Right lung (tissue), 10 donors: ENCODE results near the gene CAMKK2. TPM values are rescaled to one million over a fixed set of nuclear protein-coding genes. Genes with fewer than 3 reads are reported as not detected.
"Not testable (repeated sequence)": the region's sequence is repeated elsewhere in the genome, so short reads cannot be mapped to it uniquely, and the experiment has no call there.

ENCODE experiments used
- DNase-seq, 2 donors: peaks; one replicate each; pipeline ENCODE4 v3.0.0-alpha.2; 2013
- long read RNA-seq, 8 donors: transcript quantifications; one replicate each; lab custom pipeline, GENCODE V29; 2026
- polyA plus RNA-seq, 5 donors: library from polyadenylated mRNA; unstranded; fragments of 120-200 nt; gene quantifications; one replicate each; pipeline versions ENCODE4 v1.2.1 to v1.2.3, GENCODE V29; 2013; ENCODE audit warnings: inconsistent platforms in 1 of 5, low replicate concordance in 1 of 5; ENCODE audit not compliant: insufficient read length in 5 of 5, insufficient read depth in 1 of 5

Gene CAMKK2
- 10 to 100 TPM; 33.8 to 45.1 (median 39.5) TPM for polyA plus RNA-seq
- long read RNA-seq, donor 1, partial matches to known transcripts: 0 of 2 reads
- long read RNA-seq, donor 1, other reads (novel, unspliced or antisense): 0 of 2 reads
- long read RNA-seq, donor 2, partial matches to known transcripts: 0 of 1 reads
- long read RNA-seq, donor 2, other reads (novel, unspliced or antisense): 0 of 1 reads
- long read RNA-seq, donor 3, partial matches to known transcripts: 0 of 2 reads
- long read RNA-seq, donor 3, other reads (novel, unspliced or antisense): 0 of 2 reads
- long read RNA-seq, donor 4, partial matches to known transcripts: 0 of 1 reads
- long read RNA-seq, donor 4, other reads (novel, unspliced or antisense): 0 of 1 reads
- long read RNA-seq, donor 5, transcript CAMKK2-208 (16 exons, 2,006 nt): major isoform, 5 of 5 reads
- long read RNA-seq, donor 5, partial matches to known transcripts: 0 of 5 reads
- long read RNA-seq, donor 5, other reads (novel, unspliced or antisense): 0 of 5 reads
- long read RNA-seq, donor 6, partial matches to known transcripts: 0 of 2 reads
- long read RNA-seq, donor 6, other reads (novel, unspliced or antisense): 0 of 2 reads
- long read RNA-seq, donor 7, partial matches to known transcripts: 0 of 3 reads
- long read RNA-seq, donor 7, other reads (novel, unspliced or antisense): 0 of 3 reads
- long read RNA-seq, donor 8, partial matches to known transcripts: 0 of 3 reads
- long read RNA-seq, donor 8, other reads (novel, unspliced or antisense): 0 of 3 reads

DNA sequence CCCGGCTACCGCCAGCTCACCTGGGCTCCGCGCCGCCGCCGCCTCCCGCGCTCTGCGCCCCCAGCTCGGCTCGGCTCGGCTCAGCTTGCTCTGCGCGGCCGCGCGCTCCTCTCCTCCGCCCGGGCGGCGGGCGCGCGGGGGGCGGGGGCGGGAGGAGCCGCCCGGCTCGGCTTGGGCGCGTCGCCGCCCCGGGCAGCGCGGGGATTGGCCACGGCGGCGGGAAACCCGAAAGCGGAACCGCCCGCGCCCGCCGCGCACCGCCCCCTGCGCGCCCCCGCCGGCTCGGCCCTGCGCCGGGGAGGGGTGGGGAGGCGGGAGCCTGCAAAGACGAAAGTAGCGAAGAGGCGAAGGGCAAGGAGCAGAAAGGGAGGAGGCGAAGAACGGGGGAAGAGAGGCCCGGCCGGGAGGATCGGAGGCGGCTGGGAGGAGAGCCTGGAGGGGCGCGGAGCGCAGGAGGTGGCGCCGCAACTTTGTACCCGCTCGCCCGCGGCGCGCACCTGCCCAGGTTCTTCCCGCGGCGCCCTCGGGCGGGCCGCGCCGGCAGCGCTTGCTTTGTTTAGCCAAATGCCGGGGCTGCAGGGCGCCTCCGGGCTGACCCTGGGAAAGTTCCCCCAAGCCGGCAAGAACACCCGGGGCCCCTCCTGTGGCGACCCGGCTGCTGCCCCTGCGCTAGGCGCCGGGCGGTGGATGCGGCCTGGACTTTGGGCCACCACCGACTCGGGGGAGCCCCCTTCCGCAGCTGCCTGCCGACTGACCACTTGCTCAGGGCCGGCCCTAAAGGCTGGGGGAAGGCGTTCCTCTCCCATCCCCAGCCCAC is at the start of gene CAMKK2:
TSS of gene CAMKK2 (minus strand) at position 92 of the 817 bp plus-strand sequence. CDS start 22,183 bp downstream, outside the sequence.
- DNase-seq: peak; percentile 83 to 87

DNA sequence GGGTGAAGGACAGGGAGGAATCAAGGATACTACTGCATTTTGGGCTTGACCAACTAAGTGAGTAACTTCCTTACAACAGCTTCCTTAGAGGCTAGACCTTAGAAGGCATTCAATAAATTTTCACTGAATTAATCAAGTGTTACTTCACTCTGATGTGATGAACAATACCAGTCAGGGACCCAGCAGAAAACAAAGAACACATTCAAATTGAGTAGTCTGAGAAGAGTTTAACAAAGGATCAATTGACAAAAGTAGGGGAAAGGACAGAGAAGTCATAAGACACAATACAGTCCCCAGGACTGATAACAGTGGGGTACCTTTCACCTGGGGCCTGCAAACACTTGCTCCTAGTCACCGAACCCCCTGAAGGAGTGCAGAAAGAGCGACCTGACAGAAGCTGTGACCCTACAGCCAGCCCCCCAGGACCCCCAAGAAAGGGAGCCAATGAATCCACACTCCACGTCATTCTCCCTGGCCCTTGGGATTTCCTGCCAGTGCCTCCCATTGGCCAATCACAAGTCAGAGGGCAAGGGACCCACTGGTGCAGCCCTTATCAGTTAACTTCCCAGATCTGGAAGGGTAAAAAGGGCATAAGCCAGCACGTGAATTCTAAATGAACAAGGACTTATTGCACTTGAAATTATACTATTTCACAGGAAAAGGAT is 48.8 kb upstream of the CAMKK2 start:
- no peak for DNase-seq

DNA sequence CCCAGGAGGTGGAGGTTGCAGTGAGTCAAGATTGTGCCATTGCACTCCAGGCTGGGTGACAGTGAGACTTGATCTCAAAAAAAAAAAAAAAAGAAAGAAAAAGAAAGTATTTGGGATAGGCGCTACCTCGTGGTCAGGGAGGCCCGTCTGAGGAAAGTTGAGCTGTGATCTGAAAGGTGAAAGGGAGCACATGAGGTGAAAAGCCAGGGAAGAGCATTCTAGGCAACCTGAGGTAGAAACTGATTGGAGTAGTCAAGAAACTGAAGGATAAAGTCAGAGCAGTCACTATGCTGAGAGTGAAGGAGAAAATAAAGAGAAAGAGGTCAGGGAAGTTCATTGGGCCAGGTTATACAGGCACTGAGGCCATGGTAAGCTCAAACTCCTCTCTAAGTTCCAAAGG is 48.0 kb upstream of the CAMKK2 start:
- no peak for DNase-seq

DNA sequence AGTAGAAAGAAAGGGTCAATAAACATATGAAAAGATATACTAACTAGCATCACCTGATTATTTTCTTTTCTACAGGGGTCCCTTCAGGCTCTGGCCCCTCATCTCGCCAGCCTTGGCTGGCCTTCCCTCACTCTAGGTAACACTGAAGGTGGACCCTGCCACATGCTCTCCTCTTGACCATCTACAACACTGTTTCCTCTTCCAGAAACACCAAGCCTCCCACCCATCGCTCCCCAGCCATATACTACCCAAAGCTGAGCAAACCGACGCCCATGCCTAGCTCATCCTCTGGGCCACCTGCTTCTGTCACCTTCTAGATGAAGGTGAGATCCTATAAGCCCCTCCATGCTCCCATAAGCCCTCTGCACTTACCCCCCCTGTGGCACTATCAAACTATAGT is 40.9 kb upstream of the CAMKK2 start:
- no peak for DNase-seq

DNA sequence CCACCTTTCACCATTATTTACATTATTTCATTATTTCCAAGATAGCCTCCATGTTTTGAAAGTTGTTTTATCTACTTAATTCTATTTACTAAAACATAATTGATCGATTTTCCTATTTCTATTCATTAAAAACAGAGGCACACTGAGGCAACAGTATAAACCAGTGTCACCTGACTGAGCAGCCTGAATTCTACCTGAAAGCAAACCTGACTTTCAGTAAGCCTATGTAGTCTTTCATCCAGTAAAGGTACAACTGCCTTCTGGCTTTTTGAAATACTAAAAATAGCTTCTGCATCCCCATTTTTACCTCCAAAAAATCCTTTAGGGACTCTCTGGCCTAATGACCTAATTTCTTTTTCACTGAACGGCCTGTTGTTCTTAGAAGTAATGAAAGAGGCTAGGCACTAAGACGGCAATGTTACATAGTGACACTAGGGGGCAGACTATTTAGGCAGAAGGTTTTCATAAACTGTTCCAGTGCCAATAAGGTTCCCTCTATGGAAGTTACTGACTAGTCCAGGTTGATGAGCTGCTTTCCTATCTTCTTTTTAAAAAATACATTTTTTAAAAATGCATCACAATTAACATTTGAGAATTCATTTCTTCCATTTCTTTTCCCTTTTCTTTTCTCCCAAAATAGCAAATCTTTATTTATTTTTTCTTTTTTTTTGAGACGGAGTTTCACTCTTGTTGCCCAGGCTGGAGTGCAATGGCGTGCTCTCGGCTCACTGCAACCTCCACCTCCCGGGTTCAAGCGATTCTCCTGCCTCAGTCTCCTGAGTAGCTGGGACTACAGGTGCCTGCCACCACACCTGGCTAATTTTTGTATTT is 38.2 kb upstream of the CAMKK2 start:
- peak; percentile 21 to 27 for DNase-seq

DNA sequence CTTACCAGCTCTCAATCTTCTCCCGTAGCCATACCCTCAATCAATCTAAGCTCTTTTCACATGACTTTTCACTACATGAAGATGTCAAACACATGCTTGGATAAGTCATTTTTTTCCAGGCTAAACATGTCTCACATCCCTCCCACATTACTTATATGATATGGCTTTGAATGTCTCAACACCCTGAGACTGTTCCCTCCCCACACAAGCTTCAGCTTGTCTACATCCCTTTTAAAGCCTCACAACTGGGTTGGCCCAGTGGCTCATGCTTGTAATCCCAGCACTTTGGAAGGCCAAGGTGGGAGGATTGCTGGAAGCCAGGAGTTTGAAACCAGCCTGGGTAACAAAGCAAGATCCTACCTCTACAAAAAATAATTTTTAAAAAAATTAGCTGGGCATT is 37.2 kb upstream of the CAMKK2 start:
- DNase-seq: no peak

DNA sequence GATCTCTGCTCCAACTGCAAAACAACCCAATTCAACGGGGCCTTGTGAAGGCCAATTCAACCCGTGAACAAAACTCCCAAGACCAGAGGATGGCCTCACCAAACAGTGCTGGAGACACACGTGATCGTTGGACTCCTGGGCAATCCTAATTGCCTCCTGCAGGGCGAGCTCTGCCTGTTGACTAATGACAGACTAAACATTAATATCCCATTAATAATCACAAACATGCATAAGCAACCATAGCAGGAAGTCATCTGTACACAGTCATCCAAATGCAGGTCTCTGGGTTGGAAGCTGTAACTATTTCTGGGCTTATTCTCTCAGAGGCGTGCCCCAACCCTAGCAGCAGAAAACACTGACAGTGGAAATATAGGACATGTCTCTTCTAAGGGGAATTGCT is 34.7 kb upstream of the CAMKK2 start:
- no peak for DNase-seq

DNA sequence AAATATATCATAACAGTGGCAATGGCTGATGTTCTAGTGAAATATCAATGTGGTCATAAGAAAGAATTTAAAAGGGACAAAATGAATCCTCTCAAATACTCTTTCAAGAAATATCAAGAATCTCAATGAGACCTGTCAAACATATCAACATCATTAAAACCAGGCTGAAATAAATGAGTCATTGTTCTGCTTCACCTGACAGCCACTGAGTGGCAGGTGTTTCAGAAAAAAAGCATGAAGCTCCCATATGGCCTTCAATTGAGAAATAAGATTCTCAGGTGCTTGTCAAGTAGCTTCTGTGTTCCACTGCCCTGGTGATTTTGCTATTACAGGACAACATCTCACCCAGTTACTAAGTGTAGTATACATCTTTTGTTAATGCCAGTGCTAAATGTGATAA is 34.2 kb upstream of the CAMKK2 start:
- no peak for DNase-seq

DNA sequence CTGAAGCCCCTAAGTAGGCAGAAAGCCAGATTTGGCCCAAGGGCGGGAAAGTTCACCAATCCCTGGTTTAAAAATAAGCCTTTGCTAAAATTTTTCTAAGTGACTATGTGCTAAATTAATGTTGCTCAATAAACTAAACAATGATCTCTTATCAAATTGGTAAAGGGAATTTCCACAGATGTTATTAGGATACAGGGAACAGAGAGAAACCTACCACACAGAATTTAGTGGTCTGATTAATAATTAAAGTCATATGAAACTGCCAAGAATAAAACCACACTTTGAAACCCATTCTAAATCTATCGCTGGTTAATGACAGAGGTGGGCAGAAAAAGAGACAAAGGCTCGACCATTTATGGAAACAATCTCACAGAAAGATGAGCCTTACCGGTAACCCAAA is 33.7 kb upstream of the CAMKK2 start:
- DNase-seq: no peak

DNA sequence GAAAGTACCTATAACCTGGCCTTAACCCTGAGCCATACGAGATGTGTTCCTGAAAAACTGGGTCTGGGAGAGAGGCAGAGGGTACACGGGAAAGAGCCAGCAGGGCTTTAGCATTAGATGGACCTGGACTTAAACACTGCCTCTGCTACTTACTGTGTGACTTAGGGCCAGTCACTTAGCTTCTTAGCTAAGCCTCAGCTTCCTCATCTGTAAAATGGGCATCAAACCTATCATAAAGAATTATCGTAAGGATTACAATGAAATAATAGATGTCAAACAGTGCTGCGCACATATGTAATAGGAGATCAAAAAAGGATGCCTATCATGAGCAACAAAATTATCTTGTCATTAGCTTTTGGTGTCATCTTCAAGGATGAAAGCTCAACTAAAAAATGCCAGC is 32.1 kb upstream of the CAMKK2 start:
- DNase-seq: no peak

DNA sequence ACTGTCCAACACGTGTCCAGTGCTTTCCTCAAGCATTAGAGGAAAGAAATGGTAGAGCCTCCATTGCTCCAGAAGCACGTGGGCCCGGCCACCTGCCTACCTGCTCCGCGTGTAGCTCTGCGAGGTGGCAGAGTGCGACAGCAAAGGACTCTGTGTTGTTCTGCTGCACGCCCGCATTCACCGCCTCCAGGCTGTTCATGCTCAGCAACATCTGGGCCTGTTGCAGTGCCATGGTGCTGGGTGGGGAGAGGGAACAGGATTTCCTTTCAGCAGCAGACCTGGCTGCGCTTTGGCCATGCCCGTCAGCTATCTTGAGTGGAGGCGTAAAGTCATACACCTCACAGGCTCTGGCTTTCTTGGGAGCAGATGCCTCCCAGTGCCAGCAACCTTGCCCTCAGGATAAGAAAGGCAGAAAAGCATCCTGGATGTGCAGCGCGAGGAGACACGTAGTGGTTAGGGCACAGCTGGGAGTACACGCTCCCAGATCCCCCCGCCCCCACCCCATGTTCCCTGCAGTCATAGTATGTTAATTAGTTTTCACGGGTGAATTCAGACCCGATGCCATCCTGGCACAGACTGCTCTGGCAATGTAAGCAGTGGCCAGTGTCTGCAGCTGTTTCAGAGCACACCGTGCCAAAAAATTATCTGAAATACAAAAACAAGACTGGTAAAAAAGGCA is 30.6 kb upstream of the CAMKK2 start:
- DNase-seq: no peak

DNA sequence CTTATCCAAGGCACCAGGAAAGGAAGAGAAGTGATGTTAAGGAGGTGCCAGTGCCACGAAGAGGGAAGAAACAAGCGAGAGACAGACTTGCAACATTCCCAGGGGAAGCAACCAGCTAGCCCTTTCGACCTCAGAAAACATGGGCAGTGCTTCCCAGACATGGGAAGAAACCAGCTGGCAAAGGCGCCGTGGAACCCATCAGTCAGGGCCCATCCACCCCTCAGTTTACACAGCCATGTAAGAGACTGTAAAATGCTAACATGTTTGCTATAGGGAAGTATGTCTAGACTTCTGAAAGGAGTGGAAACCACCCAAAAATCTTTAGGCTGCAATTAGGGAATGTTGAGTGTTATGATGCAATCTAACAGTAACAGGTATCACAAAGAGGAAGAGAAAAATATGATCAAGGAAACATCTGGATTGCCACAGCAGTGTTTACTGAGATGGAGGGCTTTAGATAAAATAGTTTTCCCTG is 29.4 kb upstream of the CAMKK2 start:
- no peak for DNase-seq

DNA sequence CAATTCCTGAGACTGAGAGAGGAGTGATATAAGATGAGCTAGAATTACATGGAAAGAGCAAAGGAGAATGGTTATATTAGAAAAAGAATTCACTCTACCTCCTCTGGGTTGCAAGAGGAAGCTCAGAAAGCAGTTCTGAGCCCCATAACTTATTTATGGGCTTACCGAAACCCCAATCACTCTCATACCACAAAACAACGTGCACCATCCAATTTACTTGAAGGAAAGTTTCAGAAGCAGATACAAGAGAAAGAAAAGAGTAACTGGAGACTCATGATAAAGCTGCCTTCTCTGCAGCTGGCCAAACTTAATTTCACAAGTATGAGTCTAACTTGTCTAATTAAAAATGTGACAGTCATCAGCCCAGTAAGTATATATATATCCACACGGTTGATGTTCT is 27.4 kb upstream of the CAMKK2 start:
- DNase-seq: no peak

DNA sequence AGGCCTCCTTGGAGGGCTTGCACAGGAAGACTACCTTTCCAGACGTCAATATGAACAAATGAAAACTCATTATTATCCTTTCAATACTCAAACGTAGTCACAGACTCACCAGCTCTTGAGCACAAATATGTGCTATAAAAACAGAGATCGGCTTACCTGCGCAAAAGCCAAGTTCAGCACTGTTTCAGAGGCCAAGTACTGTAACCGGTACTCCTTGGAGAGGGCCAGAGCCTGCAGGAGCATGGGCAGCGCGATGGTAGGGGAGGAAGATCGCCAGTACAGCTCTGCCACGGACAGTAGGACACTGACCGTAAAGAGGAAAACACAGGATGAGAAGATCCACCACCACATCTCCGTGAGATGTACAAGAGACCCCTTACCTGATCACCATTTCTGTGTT is 21.6 kb upstream of the CAMKK2 start:
- no peak for DNase-seq

DNA sequence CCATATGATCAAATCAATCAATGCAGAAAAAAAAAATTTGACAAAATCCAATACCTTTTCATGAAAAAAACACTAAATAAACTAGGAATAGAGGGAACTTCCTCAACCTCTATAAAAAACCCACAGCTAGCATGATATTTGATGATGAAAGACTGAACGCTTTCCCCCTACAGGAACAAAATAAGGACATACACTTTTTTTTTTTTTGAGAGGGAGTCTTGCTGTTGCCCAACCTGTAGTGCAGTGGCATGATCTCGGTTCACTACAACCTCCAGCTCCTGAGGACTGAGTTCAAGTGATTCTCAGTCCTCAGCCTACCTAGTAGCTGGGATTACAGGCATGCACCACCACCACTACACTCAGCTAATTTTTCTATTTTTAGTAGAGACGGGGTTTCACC is 17.9 kb upstream of the CAMKK2 start:
- no peak for DNase-seq

DNA sequence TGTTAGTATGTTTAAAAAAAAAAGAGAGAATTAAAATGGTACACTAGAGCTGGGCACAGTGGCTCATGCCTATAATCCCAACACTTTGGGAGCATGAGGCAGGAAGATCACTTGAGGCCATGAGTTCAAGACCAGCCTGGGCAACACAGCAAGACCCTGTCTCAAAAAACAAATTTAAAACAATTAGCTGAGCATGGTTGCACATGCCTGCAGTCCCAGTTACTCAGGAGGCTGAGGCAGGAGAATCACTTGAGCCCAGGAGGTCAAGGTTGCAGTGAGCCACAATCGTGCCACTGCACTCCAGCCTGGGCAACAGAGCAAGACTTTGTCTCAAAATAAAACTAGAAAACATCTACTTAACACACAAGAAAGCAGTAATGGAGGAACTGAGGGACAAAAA is 13.7 kb upstream of the CAMKK2 start:
- not testable (repeated sequence) for DNase-seq

DNA sequence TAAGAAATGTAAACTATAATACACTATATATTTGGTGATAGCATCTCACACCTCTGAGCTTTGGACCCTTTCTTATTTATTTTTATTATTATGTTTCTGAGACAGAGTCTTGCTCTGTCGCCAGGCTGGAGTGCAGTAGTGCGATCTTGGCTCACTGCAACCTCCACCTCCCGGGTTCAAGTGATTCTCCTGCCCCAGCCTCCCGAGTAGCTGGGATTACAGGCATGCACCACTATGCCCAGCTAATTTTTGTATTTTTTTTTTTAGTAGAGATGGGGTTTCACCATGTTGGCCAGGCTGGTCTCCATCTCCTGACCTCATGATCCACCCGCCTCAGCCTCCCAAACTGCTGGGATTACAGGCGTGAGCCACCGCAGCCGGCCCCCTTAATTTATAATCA is 10.9 kb upstream of the CAMKK2 start:
- DNase-seq: not testable (repeated sequence)

DNA sequence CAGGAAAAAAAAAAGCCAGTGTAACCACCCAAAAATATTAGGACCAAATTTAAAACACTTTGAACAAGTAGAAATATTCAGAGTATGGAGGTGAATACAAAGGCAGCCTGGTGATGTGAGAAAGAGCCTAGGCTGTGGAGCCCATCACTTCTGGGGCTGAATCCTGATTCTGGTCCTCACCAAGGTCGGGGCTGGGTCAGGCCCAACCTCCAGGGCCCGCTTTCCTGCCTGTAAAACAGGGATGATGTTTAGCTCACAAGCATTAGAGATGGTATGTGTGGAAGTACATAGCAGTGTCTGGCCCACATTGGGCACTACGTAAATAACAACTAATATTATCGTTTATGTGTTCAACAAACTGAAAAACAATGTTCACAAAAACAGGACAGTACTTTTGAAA is 7.8 kb upstream of the CAMKK2 start:
- no peak for DNase-seq

DNA sequence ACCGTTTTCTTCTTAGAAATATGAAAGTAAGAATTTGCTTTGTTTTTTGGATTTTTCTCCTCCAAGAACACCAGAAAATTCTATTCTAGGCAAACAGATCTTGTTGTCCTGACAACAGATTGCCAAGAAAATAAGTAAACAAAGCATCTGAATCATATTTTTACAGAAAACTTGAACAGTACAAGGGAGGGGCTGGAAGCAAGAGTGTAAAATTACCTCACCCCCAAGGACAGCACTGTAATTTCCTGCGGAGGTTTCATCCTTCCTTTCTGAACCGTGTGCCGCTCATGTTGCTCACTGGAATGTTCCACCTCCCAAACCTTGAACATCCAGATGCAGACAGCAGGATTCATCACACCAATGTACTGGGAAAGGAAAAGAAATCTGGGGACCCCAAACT is 5.4 kb upstream of the CAMKK2 start:
- no peak for DNase-seq
